ENCODE data around the gene GCKR.

Gene GCKR, protein sequence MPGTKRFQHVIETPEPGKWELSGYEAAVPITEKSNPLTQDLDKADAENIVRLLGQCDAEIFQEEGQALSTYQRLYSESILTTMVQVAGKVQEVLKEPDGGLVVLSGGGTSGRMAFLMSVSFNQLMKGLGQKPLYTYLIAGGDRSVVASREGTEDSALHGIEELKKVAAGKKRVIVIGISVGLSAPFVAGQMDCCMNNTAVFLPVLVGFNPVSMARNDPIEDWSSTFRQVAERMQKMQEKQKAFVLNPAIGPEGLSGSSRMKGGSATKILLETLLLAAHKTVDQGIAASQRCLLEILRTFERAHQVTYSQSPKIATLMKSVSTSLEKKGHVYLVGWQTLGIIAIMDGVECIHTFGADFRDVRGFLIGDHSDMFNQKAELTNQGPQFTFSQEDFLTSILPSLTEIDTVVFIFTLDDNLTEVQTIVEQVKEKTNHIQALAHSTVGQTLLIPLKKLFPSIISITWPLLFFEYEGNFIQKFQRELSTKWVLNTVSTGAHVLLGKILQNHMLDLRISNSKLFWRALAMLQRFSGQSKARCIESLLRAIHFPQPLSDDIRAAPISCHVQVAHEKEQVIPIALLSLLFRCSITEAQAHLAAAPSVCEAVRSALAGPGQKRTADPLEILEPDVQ

DNA sequence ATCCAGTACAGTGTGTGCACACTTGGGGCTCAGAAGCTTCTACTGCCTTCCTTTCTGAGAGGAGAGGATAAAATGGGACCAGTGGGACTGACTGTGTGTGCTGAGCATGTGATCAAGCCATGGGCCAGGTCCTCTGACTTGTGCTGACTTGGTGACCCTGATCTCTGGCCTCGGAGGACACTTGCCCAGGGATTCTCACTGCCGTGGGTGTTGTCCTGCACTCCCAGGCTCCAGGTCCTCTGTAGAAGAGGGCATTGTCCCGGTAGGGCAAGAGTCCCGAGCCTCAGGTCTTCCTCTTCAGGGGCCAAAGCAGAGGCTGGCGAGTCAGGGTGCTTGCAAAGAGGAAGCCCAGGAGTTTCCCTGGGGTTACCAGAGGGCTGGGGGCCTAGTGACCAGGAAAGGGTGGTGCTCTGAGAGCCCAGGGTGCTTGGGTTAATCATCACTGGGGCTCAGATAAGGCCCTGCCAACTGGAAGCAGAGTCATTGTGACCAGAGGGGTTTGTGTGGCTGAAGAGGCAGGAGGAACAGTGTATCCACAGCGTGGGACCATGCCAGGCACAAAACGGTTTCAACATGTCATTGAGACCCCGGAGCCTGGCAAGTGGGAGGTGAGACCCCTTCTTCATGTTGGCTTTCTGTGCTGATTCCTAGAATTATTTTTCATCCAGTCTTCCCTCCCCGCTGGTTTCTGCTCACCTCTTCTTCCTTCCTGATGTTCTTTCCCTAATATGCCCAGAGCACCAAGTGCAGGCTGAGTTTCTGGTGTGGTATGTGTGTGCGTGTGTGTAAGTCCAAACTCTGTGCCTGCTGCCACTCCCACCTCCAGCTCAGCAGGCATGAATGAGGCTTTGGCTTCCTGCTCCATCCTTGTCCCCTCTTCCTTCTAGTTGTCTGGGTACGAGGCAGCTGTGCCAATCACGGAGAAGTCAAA, at the start of gene GCKR:
GCKR (plus strand) TSS at position 483 of the 931 bp plus-strand sequence; CDS start at position 549, 66 bp downstream.
- TF ChIP-seq, protein P1, sequence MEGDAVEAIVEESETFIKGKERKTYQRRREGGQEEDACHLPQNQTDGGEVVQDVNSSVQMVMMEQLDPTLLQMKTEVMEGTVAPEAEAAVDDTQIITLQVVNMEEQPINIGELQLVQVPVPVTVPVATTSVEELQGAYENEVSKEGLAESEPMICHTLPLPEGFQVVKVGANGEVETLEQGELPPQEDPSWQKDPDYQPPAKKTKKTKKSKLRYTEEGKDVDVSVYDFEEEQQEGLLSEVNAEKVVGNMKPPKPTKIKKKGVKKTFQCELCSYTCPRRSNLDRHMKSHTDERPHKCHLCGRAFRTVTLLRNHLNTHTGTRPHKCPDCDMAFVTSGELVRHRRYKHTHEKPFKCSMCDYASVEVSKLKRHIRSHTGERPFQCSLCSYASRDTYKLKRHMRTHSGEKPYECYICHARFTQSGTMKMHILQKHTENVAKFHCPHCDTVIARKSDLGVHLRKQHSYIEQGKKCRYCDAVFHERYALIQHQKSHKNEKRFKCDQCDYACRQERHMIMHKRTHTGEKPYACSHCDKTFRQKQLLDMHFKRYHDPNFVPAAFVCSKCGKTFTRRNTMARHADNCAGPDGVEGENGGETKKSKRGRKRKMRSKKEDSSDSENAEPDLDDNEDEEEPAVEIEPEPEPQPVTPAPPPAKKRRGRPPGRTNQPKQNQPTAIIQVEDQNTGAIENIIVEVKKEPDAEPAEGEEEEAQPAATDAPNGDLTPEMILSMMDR (conservative IDR thresholded peaks at IDR 0.05; ENCODE audit: control insufficient read depth, insufficient read depth, low read depth, low read length): no peak
- no peak within 1 kb of the TSS for H3K4me3 ChIP-seq (ENCODE audit: control insufficient read depth, low read depth, low read length)
- DNase-seq (ENCODE audit: low read depth): peak; percentile 8

- TF ChIP-seq, protein P1 (conservative IDR thresholded peaks at IDR 0.05; ENCODE audit: control insufficient read depth, insufficient read depth, low read depth, low read length): no peak
- DNase-seq (ENCODE audit: low read depth): no peak
- H3K4me3 ChIP-seq (ENCODE audit: control insufficient read depth, low read depth, low read length): no peak overlapping the region
Observed at GRCh38 chr2:27448381-27448780, 48.3 kb upstream of the GCKR start.

- H3K4me3 ChIP-seq (ENCODE audit: control insufficient read depth, low read depth, low read length): no peak overlapping the region
- no peak for DNase-seq (ENCODE audit: low read depth)
- TF ChIP-seq, protein P1 (conservative IDR thresholded peaks at IDR 0.05; ENCODE audit: control insufficient read depth, insufficient read depth, low read depth, low read length): no peak
Observed at GRCh38 chr2:27451095-27451494, 45.5 kb upstream of the GCKR start.

- DNase-seq (ENCODE audit: low read depth): no peak
- no peak overlapping the region for H3K4me3 ChIP-seq (ENCODE audit: control insufficient read depth, low read depth, low read length)
- TF ChIP-seq, protein P1 (conservative IDR thresholded peaks at IDR 0.05; ENCODE audit: control insufficient read depth, insufficient read depth, low read depth, low read length): no peak
Observed at GRCh38 chr2:27453968-27454367, 42.7 kb upstream of the GCKR start.

DNA sequence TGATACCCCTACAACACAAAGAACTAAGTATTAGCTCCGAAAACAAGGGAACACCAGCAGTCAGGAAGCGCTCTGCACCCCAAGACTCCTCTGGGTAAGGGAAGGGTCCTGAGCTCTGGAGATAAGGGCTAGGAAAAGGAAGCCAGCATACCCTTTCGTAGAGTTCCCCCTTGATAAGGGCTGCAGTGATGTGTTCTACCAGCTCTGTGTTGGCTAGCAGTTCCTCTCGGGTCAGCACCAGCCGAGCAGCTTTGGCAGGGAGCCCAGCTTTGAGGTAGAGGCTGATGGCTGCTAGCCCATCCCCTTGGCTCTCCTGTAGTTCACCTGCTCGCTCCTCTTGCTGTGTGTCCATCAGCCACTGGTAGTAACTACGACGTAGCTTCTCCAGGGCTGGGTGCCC, 35.5 kb upstream of the GCKR start:
- DNase-seq (ENCODE audit: low read depth): no peak
- H3K4me3 ChIP-seq (ENCODE audit: control insufficient read depth, low read depth, low read length): no peak overlapping the region
- TF ChIP-seq, protein P1 (conservative IDR thresholded peaks at IDR 0.05; ENCODE audit: control insufficient read depth, insufficient read depth, low read depth, low read length): no peak

- no peak overlapping the region for H3K4me3 ChIP-seq (ENCODE audit: control insufficient read depth, low read depth, low read length)
- TF ChIP-seq, protein P1 (conservative IDR thresholded peaks at IDR 0.05; ENCODE audit: control insufficient read depth, insufficient read depth, low read depth, low read length): no peak
- no peak for DNase-seq (ENCODE audit: low read depth)
Observed at GRCh38 chr2:27464443-27464842, 32.2 kb upstream of the GCKR start.
